ENCODE measurements around the gene GAL3ST1. TPM values are rescaled to one million over a fixed set of nuclear protein-coding genes. Genes with fewer than 3 reads are reported as not detected.
"Not testable (repeated sequence)": the region's sequence is repeated elsewhere in the genome, so short reads cannot be mapped to it uniquely, and the experiment has no call there.

GAL3ST1 gene
- 4.3 and 10.1 TPM in 2 replicates for total RNA-seq (ENCODE audit: low replicate concordance)

GRCh38 chr22:30574095-30574981 lies at the start of gene GAL3ST1:
Gene GAL3ST1 (minus strand): TSS chr22:30574665. CDS start chr22:30557392, 17,273 bp downstream.
- peak within 1 kb of the TSS; percentile 64 for H2AFZ ChIP-seq (replicated peaks)
- H3K4me2 ChIP-seq = peak within 1 kb of the TSS; percentile 99
- H3K79me2 ChIP-seq (ENCODE audit: low read depth) = no peaks in the 10 kb centered on the region
- Mint-ChIP-seq H3K4me1 (peaks cover 13% of the 10 kb centered on the region), H3K9me3 (no peaks in the 10 kb centered on the region), H3K4me3 (peak within 1 kb of the TSS; percentile 81), H3K36me3 (peaks cover 13% of the 10 kb centered on the region), H3K27me3 (ENCODE audit: insufficient read depth, low read depth) (peaks cover 4% of the 10 kb centered on the region), H3K27ac (peak within 1 kb of the TSS; percentile 74)
- no peaks in the 10 kb centered on the region for H4K20me1 ChIP-seq (ENCODE audit: low read depth)
- H3K4me3 ChIP-seq = peak within 1 kb of the TSS; percentile 70
- H3K4me1 ChIP-seq = peaks cover 9% of the 10 kb centered on the region
- H3K9ac ChIP-seq = peak within 1 kb of the TSS; percentile 5
- H3K36me3 ChIP-seq = no peaks in the 10 kb centered on the region
- no peak within 1 kb of the TSS for H3K27ac ChIP-seq
- H3F3A ChIP-seq (ENCODE audit: low read depth) = peaks cover 22% of the 10 kb centered on the region
- DNase-seq (ENCODE audit: low spot score) = peak; percentile 80
- no peaks in the 10 kb centered on the region for H3K27me3 ChIP-seq
- no peak for TF ChIP-seq CTCF (IDR thresholded peaks at IDR 0.05)
- no peak for TF ChIP-seq EZH2phosphoT487 (IDR thresholded peaks at IDR 0.05)
- TF ChIP-seq EZH2 (IDR thresholded peaks at IDR 0.05) = peak; percentile 27
- no peaks in the 10 kb centered on the region for H3K9me3 ChIP-seq (ENCODE audit: low read depth)

GRCh38 chr22:30619909-30620308 lies 45.4 kb upstream of the GAL3ST1 start:
- peaks cover 25% of the 10 kb centered on the region for H3K36me3 Mint-ChIP-seq
- H3K27ac ChIP-seq; H3K79me2 ChIP-seq (ENCODE audit: low read depth); H3K9ac ChIP-seq; H3K27me3 ChIP-seq; DNase-seq (ENCODE audit: low spot score); H3K9me3 ChIP-seq (ENCODE audit: low read depth); H3K4me3 Mint-ChIP-seq; H3K27ac Mint-ChIP-seq; H4K20me1 ChIP-seq (ENCODE audit: low read depth); H3K4me2 ChIP-seq; H3K27me3 Mint-ChIP-seq (ENCODE audit: insufficient read depth, low read depth); H3K9me3 Mint-ChIP-seq; H3K4me1 ChIP-seq; H3F3A ChIP-seq (ENCODE audit: low read depth); H3K4me3 ChIP-seq; H3K36me3 ChIP-seq; H2AFZ ChIP-seq (replicated peaks); H3K4me1 Mint-ChIP-seq: not testable (repeated sequence)

GRCh38 chr22:30617819-30618218 lies 43.4 kb upstream of the GAL3ST1 start:
- Histone ChIP-seq H3K36me3 (peaks cover 4% of the 10 kb centered on the region), H3F3A (ENCODE audit: low read depth) (no peaks in the 10 kb centered on the region), H3K4me2 (no peak overlapping the region), H3K4me1 (no peaks in the 10 kb centered on the region), H3K27me3 (no peaks in the 10 kb centered on the region), H3K9ac (no peak overlapping the region), H2AFZ (replicated peaks) (no peak overlapping the region), H4K20me1 (ENCODE audit: low read depth) (no peaks in the 10 kb centered on the region), H3K4me3 (no peak overlapping the region), H3K9me3 (ENCODE audit: low read depth) (no peaks in the 10 kb centered on the region), H3K79me2 (ENCODE audit: low read depth) (no peaks in the 10 kb centered on the region), H3K27ac (no peak overlapping the region)
- peaks cover 27% of the 10 kb centered on the region for H3K36me3 Mint-ChIP-seq
- no peaks in the 10 kb centered on the region for H3K9me3 Mint-ChIP-seq
- DNase-seq (ENCODE audit: low spot score) = no peak
- TF ChIP-seq CTCF (IDR thresholded peaks at IDR 0.05) (no peak), EZH2phosphoT487 (IDR thresholded peaks at IDR 0.05) (no peak), EZH2 (IDR thresholded peaks at IDR 0.05) (no peak)
- H3K4me3 Mint-ChIP-seq = no peak overlapping the region
- no peak overlapping the region for H3K27ac Mint-ChIP-seq
- H3K4me1 Mint-ChIP-seq = no peaks in the 10 kb centered on the region
- no peaks in the 10 kb centered on the region for H3K27me3 Mint-ChIP-seq (ENCODE audit: insufficient read depth, low read depth)

- Mint-ChIP-seq H3K9me3 (no peaks in the 10 kb centered on the region), H3K36me3 (peaks cover 26% of the 10 kb centered on the region), H3K27ac (peak overlapping the region; percentile 7), H3K4me1 (no peaks in the 10 kb centered on the region), H3K4me3 (no peak overlapping the region), H3K27me3 (ENCODE audit: insufficient read depth, low read depth) (peaks cover 5% of the 10 kb centered on the region)
- DNase-seq (ENCODE audit: low spot score) = no peak
- Histone ChIP-seq H3K9ac (no peak overlapping the region), H3K4me2 (no peak overlapping the region), H3K27me3 (no peaks in the 10 kb centered on the region), H3K27ac (no peak overlapping the region), H2AFZ (replicated peaks) (no peak overlapping the region), H3K4me3 (no peak overlapping the region), H3F3A (ENCODE audit: low read depth) (no peaks in the 10 kb centered on the region), H3K36me3 (peaks cover 4% of the 10 kb centered on the region), H3K9me3 (ENCODE audit: low read depth) (no peaks in the 10 kb centered on the region), H4K20me1 (ENCODE audit: low read depth) (no peaks in the 10 kb centered on the region), H3K4me1 (no peaks in the 10 kb centered on the region), H3K79me2 (ENCODE audit: low read depth) (no peaks in the 10 kb centered on the region)
- TF ChIP-seq EZH2 (IDR thresholded peaks at IDR 0.05) = no peak
- TF ChIP-seq EZH2phosphoT487 (IDR thresholded peaks at IDR 0.05) = no peak
- no peak for TF ChIP-seq CTCF (IDR thresholded peaks at IDR 0.05)
Observed at GRCh38 chr22:30615543-30615954, 41.1 kb upstream of the GAL3ST1 start.

Data from neural progenitor cell (in vitro differentiated cells).